HG03469 (cell line): Measurements from ENCODE around the gene CLK4.

Source experiments
- ATAC-seq: cut with Tn5 transposase; IDR thresholded peaks from one replicate; pipeline ENCODE4 v1.9.1; 2021; ENCODE audit warnings: mild to moderate bottlenecking, moderate library complexity, moderate number of reproducible peaks; ENCODE audit not compliant: unreplicated experiment

CLK4 gene

DNA sequence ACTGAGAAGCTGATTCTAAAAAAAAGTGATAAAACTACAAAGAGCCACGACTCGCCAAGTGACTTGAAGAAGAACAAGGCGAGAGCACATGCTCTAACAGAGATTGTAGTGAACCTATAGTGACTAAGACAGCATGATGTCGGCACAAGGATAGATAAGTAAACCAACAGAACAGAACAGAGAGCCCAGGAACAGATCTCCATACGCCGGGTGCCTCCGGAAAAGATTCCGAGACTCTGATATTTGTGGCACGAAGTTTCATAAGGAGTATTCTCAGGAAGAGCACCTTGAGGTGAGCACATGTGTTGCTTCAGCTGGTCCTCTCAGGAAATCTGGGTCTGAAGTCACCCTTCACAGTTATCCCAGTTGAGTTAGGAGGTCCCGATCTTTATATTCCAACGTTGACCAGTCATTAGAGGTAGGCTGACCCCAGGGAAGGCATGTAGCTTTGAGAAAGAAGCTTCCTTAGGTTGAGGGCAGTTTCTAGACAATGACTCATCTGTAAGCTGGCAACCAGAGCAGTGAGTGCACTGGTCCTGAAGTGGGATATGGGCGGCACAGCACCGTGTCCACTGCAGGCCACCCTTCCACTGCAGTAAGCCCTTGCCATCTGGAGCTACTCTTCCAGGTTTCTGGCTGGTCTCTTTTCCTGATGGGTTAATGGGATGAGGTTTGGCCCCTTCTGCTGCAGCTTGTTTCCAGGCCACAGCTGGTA lies 13.6 kb upstream of the CLK4 start:
- no peak for ATAC-seq

GRCh38 chr5:178637356-178638074 lies 10.7 kb upstream of the CLK4 start:
- ATAC-seq, result no peak

DNA sequence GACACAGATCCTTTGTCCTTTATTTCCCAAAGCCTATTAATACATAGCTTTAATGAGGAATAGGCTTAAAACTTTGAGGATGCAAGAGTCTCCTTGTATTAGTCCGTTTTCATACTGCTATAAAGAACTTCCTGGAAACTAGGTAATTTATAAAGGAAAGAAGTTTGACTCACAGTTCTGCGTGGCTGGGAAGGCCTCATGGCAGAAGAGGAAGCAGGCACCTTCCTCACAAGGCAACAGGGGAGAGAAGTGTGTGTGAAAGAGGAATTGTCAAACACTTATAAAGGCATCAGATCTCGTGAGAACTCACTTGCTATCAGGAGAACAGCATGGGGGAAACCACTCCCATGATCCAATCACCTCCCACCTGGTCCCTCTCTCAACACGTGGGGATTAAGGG lies 5.4 kb upstream of the CLK4 start:
- no peak for ATAC-seq

GRCh38 chr5:178630951-178631350 lies 4.1 kb upstream of the CLK4 start:
- no peak for ATAC-seq

- no peak for ATAC-seq
These were observed 3.7 kb upstream of the CLK4 start for GRCh38 chr5:178630475-178630930.

DNA sequence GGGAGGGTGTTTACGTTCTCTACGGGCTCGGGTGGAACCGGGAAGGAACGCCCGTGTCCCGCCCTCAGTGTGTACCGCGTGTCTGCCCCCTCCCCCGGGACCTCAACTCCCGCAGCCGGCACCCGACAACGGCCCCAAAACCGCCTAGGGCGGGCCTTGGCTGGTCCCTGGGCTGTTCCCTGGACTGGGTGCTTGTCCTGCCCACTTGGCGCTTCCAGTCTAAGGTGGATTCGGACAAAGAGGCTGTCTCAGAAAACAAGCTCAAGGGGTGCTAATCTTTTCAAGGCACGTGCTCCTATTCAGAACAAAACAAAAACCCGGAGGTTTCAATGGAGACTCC lies 379 bp upstream of the CLK4 start:
- no peak for ATAC-seq

DNA sequence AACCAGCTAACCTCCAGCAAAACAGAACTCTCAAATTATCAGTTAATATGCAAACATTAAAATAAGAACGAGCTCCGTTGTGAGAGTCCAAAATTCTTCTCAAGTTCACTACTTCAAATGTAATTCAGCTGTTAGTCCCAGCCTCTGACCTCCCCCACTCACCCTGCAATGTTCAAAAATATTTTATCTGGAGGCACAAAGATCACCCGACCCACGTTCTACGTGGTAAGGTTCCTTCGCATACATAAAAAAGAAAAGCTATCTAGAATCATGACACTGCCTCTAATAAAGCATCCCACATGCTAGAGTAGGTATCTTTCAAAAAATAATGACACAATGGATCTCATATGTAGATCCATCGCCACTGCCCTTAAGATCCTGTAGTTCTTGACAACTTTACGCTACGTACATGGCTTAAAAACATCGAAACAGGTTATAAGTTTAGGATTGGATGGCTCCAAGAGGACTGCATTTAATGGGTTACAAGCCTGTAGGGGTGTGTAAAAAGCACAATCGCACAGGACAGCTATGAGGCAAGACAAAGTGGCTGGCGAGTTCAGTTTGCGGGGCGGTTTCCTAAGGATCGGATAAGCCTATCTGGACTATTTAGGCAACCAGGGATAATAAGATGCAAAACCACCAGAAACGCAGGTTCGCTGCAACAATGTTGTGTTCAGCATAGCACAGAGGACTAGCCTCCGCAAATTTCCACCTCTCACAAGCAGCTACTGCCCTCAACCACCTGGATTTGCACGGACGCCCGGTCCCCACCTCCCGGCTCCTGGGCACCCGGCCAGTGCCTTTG lies 969 bp downstream of the CLK4 start:
- ATAC-seq, result no peak

DNA sequence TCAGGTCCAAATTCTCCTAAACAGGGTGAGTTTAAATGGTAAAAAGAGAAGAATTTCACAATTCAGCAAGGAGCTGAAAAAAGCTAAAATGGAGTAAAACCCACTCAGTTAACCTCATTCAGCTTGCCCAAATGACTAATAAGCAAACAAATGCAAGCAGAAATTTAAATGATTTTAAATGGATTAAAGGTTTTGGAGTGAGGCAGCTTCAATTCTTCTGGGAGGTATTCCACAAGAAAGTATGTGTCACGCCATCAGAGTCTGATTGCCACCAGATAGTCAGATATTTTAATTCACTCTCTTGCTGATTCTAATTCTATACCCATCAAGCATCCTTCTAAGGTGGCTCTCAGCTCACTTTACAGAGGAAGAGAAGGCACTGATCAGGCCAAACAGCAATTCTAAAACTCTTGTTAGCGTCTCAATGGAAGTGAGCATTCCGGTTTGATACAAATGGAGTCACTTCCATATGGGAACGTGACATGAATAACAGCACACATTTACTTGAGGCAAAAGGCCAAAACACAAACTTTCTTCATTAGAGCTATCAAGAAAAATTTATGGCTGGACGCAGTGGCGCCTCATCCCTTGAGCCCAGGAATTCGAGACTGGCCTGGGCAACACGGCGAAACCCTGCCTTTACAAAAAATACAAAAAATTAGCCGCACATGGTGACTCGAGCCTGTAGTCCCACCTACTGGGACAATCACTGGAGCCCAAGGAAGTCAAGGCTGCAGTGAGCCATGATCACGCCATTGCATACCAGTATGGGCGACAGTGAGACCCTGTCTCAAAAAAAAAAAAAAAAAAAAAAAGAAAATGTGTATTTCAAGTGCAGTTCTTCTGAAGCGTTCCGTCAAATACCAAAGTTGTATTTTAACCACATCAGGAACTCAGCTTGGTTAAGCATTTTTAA lies 2.0 kb downstream of the CLK4 start:
- ATAC-seq, result no peak

DNA sequence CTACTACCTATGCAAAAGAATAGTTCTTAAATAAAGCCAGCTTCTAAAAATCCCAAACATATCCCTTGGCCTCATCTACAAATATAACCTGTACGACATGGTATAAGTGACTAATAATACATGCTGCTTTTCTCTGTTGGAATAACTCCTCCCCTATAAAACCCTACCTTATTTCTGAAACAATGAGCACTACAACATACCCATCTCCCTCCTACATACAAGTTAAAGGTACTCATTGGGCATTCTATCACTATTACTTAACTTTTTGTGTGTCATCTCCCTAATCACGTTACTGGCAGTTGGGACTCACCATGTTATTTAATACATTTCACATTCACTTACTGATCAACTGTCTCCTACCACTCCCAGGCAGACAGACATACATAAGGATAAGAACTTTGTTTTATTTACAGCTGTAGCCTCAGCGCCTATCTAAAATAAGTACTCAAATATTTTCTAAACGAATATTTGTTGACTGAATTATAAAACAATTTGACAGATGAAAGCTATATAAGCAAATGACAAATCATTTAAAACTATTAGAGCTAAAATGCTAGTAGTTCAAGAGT lies 4.1 kb downstream of the CLK4 start:
- no peak for ATAC-seq

GRCh38 chr5:178619390-178619789 lies 7.5 kb downstream of the CLK4 start:
- ATAC-seq, result no peak

DNA sequence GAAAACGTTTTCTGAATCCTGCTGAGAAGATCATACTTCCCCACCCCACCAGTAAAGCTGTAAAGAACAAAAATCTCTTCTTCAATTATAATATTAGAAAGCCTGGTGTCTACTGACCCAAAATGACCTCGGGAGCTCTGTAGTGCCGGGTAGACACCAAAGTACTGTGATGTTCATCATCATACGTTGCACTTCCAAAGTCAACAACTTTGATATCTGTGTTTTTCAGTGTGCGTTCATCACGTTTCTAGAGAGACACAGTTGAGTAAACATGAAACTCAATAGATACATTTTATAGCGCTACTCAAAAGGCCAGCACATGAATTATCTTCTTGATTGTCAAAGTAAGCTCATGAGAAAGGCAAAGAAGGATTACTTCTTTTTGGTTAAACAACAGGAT lies 14.6 kb downstream of the CLK4 start:
- ATAC-seq, result no peak

DNA sequence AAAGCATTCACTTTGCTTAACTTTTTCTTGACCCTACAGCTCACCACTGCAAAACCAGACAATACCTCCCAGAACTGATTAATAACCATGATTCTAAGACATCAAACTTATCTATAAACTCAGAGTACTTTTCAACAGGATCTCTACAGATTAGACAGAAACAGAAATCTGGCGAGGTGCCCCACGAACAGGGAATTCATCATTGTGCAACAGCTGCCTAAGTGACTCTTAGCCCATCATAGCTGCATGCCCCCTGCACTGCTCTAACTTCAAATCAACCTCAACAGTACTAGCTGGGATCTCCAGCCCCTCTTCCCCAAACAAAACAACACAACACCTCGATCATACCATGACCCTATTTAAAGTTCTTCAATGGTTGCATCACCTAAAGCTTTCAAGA lies 20.6 kb downstream of the CLK4 start:
- no peak for ATAC-seq

- no peak for ATAC-seq
These were observed 21.1 kb downstream of the CLK4 start for GRCh38 chr5:178605788-178606187.

GRCh38 chr5:178602752-178603151 lies 24.1 kb downstream of the CLK4 start:
- no peak for ATAC-seq

GRCh38 chr5:178595750-178596149 lies 31.1 kb downstream of the CLK4 start:
- ATAC-seq, result no peak

- ATAC-seq, result no peak
These were observed 31.7 kb downstream of the CLK4 start for GRCh38 chr5:178595150-178595549.

GRCh38 chr5:178590924-178591423 lies 35.9 kb downstream of the CLK4 start:
- no peak for ATAC-seq

DNA sequence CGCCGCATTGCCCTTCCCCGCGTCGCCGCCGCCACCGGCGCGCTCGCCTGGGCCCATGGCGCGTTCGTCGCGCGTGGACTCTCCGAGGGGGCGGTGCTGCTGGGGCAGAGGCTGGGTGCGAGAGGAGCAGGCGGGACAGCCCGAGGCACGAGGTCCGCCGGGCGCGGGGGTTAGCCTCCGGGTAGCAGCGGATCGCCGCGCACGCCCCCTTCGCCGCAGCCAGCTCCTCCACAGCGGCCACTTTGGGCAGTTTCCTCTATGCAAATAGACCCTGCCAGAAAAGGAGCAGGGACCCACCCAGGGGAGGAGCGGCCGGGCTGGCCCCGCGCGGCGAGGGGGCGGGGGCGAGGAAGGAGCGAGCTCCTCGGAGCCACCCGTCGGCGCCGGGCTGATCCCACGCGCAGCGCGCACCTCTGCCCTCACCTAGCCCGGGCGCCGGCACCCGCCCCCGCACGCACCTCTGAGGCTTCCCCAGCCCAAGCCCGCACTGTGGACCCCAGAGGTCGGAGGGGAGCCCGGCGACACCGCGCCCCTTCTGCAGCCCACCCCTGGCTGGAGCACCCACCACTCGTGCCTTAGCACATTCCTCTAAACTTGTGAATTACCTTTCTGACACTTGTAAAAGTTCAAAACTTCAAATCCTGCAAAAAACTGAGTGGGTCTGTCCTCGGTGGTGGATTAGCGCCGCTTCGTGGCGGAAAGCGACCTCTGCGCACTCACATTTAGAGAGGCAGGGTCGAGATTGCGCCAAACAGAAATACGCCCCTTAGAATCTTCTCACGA lies 36.5 kb downstream of the CLK4 start, which contains the start of gene COL23A1:
Gene COL23A1, minus strand, starts transcription at position 253 of the 783 bp plus-strand sequence.
- ATAC-seq, result no peak
